RCC 7860 (cell line): ENCODE measurements around the gene EIF4G3.
A peak's percentile ranks its signal among the peaks of the same experiment; 100 is the strongest.

Experiments
- DNase-seq: peaks from one replicate; pipeline ENCODE4 v3.0.0-alpha.2; 2015; ENCODE audit warnings: low spot score
- FAIRE-seq: peaks from 2 replicates; lab custom pipeline; 2012; peaks lifted over from hg19 to GRCh38; lab: Jason Lieb, UNC

Gene EIF4G3

GRCh38 chr1:20787029-20787839 is 389.5 kb downstream of the EIF4G3 start, which contains the start of gene HP1BP3:
HP1BP3 (minus strand) TSS chr1:20787307; CDS start chr1:20780440, 6,867 bp downstream.
- FAIRE-seq (no peak), DNase-seq (peak; percentile 50)

- DNase-seq: peak; percentile 86
- FAIRE-seq: no peak
Measured at GRCh38 chr1:20786253-20787028, 390.3 kb downstream of the EIF4G3 start.

GRCh38 chr1:20785907-20786252 is 390.8 kb downstream of the EIF4G3 start:
- DNase-seq (no peak), FAIRE-seq (no peak)

- no peak for FAIRE-seq
- DNase-seq: no peak
Measured at GRCh38 chr1:20775700-20776099, 401.0 kb downstream of the EIF4G3 start.

GRCh38 chr1:20771780-20772179 is 404.9 kb downstream of the EIF4G3 start:
- FAIRE-seq: no peak
- no peak for DNase-seq

- no peak for DNase-seq
- FAIRE-seq: no peak
Measured at GRCh38 chr1:20770314-20771087, 406.2 kb downstream of the EIF4G3 start.

GRCh38 chr1:20767271-20767670 is 409.4 kb downstream of the EIF4G3 start:
- no peak for FAIRE-seq

GRCh38 chr1:20763417-20763816 is 413.3 kb downstream of the EIF4G3 start:
- no peak for FAIRE-seq
- DNase-seq: no peak

More at GRCh38 chr1:20767271-20767670, 409.4 kb downstream of the EIF4G3 start:
- no peak for DNase-seq

GRCh38 chr1:20760322-20760721 is 416.4 kb downstream of the EIF4G3 start:
- DNase-seq: no peak
- no peak for FAIRE-seq
